ENCODE measurements around the gene SLC35B3.
"Not testable (repeated sequence)": the region's sequence is repeated elsewhere in the genome, so short reads cannot be mapped to it uniquely, and the experiment has no call there.

The SLC35B3 gene

GRCh38 chr6:8435845-8436168 lies 462 bp upstream of the SLC35B3 start:
- H3K36me3 Mint-ChIP-seq (ENCODE audit: low read depth): peaks cover 25% of the 10 kb centered on the region
- peaks cover 46% of the 10 kb centered on the region for H3K4me1 Mint-ChIP-seq (ENCODE audit: low read depth)
- H3K9me3 Mint-ChIP-seq: peaks cover 5% of the 10 kb centered on the region
- peak overlapping the region; percentile 95 for H3K4me3 Mint-ChIP-seq
- no peaks in the 10 kb centered on the region for H3K27me3 Mint-ChIP-seq
- H3K27ac Mint-ChIP-seq: peak overlapping the region; percentile 97

GRCh38 chr6:8434727-8435092 lies 635 bp downstream of the SLC35B3 start:
- peak overlapping the region; percentile 95 for H3K4me3 Mint-ChIP-seq
- H3K36me3 Mint-ChIP-seq (ENCODE audit: low read depth): peaks cover 31% of the 10 kb centered on the region

GRCh38 chr6:8432614-8433013 lies 2.7 kb downstream of the SLC35B3 start:
- H3K4me3 Mint-ChIP-seq: peak overlapping the region; percentile 1
- peaks cover 32% of the 10 kb centered on the region for H3K36me3 Mint-ChIP-seq (ENCODE audit: low read depth)
- no peaks in the 10 kb centered on the region for H3K9me3 Mint-ChIP-seq
- H3K27me3 Mint-ChIP-seq: no peaks in the 10 kb centered on the region
- peaks cover 42% of the 10 kb centered on the region for H3K4me1 Mint-ChIP-seq (ENCODE audit: low read depth)
- no peak overlapping the region for H3K27ac Mint-ChIP-seq

More at GRCh38 chr6:8434727-8435092, 635 bp downstream of the SLC35B3 start:
- Mint-ChIP-seq H3K9me3 (peaks cover 5% of the 10 kb centered on the region), H3K27ac (peak overlapping the region; percentile 97), H3K27me3 (no peaks in the 10 kb centered on the region), H3K4me1 (ENCODE audit: low read depth) (peaks cover 46% of the 10 kb centered on the region)

- Mint-ChIP-seq H3K36me3 (ENCODE audit: low read depth) (peaks cover 57% of the 10 kb centered on the region), H3K27me3 (no peaks in the 10 kb centered on the region), H3K27ac (no peak overlapping the region), H3K9me3 (no peaks in the 10 kb centered on the region), H3K4me3 (no peak overlapping the region), H3K4me1 (ENCODE audit: low read depth) (peaks cover 27% of the 10 kb centered on the region)
Measured at GRCh38 chr6:8429821-8430220, 5.5 kb downstream of the SLC35B3 start.

GRCh38 chr6:8426544-8426943 lies 8.8 kb downstream of the SLC35B3 start:
- not testable (repeated sequence) for H3K4me3 Mint-ChIP-seq; H3K27me3 Mint-ChIP-seq; H3K4me1 Mint-ChIP-seq (ENCODE audit: low read depth); H3K27ac Mint-ChIP-seq; H3K9me3 Mint-ChIP-seq
- H3K36me3 Mint-ChIP-seq (ENCODE audit: low read depth): peaks cover 54% of the 10 kb centered on the region

- H3K27me3 Mint-ChIP-seq: no peaks in the 10 kb centered on the region
- H3K27ac Mint-ChIP-seq: no peak overlapping the region
- H3K4me1 Mint-ChIP-seq (ENCODE audit: low read depth): no peaks in the 10 kb centered on the region
- H3K4me3 Mint-ChIP-seq: no peak overlapping the region
- peaks cover 60% of the 10 kb centered on the region for H3K36me3 Mint-ChIP-seq (ENCODE audit: low read depth)
- H3K9me3 Mint-ChIP-seq: no peaks in the 10 kb centered on the region
Measured at GRCh38 chr6:8420031-8420588, 15.2 kb downstream of the SLC35B3 start.

- Mint-ChIP-seq H3K4me1 (ENCODE audit: low read depth) (no peaks in the 10 kb centered on the region), H3K9me3 (no peaks in the 10 kb centered on the region), H3K4me3 (no peak overlapping the region), H3K36me3 (ENCODE audit: low read depth) (peaks cover 65% of the 10 kb centered on the region), H3K27me3 (no peaks in the 10 kb centered on the region), H3K27ac (no peak overlapping the region)
Measured at GRCh38 chr6:8415913-8416312, 19.4 kb downstream of the SLC35B3 start.

- H3K4me1 Mint-ChIP-seq (ENCODE audit: low read depth): no peaks in the 10 kb centered on the region
- peaks cover 63% of the 10 kb centered on the region for H3K36me3 Mint-ChIP-seq (ENCODE audit: low read depth)
- no peaks in the 10 kb centered on the region for H3K9me3 Mint-ChIP-seq
- no peak overlapping the region for H3K27ac Mint-ChIP-seq
- no peak overlapping the region for H3K4me3 Mint-ChIP-seq
- H3K27me3 Mint-ChIP-seq: no peaks in the 10 kb centered on the region
Measured at GRCh38 chr6:8415280-8415679, 20.1 kb downstream of the SLC35B3 start.

- H3K4me3 Mint-ChIP-seq: no peak overlapping the region
- no peaks in the 10 kb centered on the region for H3K27me3 Mint-ChIP-seq
- H3K4me1 Mint-ChIP-seq (ENCODE audit: low read depth): no peaks in the 10 kb centered on the region
- peaks cover 64% of the 10 kb centered on the region for H3K36me3 Mint-ChIP-seq (ENCODE audit: low read depth)
- H3K27ac Mint-ChIP-seq: no peak overlapping the region
- no peaks in the 10 kb centered on the region for H3K9me3 Mint-ChIP-seq
Measured at GRCh38 chr6:8414844-8415243, 20.5 kb downstream of the SLC35B3 start.

- not testable (repeated sequence) for H3K27ac Mint-ChIP-seq; H3K4me3 Mint-ChIP-seq; H3K27me3 Mint-ChIP-seq; H3K9me3 Mint-ChIP-seq; H3K4me1 Mint-ChIP-seq (ENCODE audit: low read depth)
- H3K36me3 Mint-ChIP-seq (ENCODE audit: low read depth): peaks cover 46% of the 10 kb centered on the region
Measured at GRCh38 chr6:8405946-8406345, 29.4 kb downstream of the SLC35B3 start.

- Mint-ChIP-seq H3K36me3 (ENCODE audit: low read depth) (peaks cover 18% of the 10 kb centered on the region), H3K4me1 (ENCODE audit: low read depth) (no peaks in the 10 kb centered on the region), H3K9me3 (peaks cover 4% of the 10 kb centered on the region), H3K4me3 (no peak overlapping the region), H3K27ac (no peak overlapping the region), H3K27me3 (no peaks in the 10 kb centered on the region)
Measured at GRCh38 chr6:8402546-8402945, 32.8 kb downstream of the SLC35B3 start.

GRCh38 chr6:8400663-8401062 lies 34.7 kb downstream of the SLC35B3 start:
- Mint-ChIP-seq H3K27ac (no peak overlapping the region), H3K36me3 (ENCODE audit: low read depth) (peaks cover 13% of the 10 kb centered on the region), H3K4me1 (ENCODE audit: low read depth) (no peaks in the 10 kb centered on the region), H3K27me3 (no peaks in the 10 kb centered on the region), H3K4me3 (no peak overlapping the region), H3K9me3 (peaks cover 4% of the 10 kb centered on the region)

- H3K27ac Mint-ChIP-seq: no peak overlapping the region
- peaks cover 3% of the 10 kb centered on the region for H3K36me3 Mint-ChIP-seq (ENCODE audit: low read depth)
- H3K4me3 Mint-ChIP-seq: no peak overlapping the region
- H3K27me3 Mint-ChIP-seq: no peaks in the 10 kb centered on the region
- no peaks in the 10 kb centered on the region for H3K9me3 Mint-ChIP-seq
- peaks cover 15% of the 10 kb centered on the region for H3K4me1 Mint-ChIP-seq (ENCODE audit: low read depth)
Measured at GRCh38 chr6:8392569-8392968, 42.8 kb downstream of the SLC35B3 start.

GRCh38 chr6:8391934-8392333 lies 43.4 kb downstream of the SLC35B3 start:
- no peak overlapping the region for H3K4me3 Mint-ChIP-seq
- peaks cover 3% of the 10 kb centered on the region for H3K36me3 Mint-ChIP-seq (ENCODE audit: low read depth)
- H3K9me3 Mint-ChIP-seq: no peaks in the 10 kb centered on the region
- H3K4me1 Mint-ChIP-seq (ENCODE audit: low read depth): peaks cover 15% of the 10 kb centered on the region
- H3K27me3 Mint-ChIP-seq: no peaks in the 10 kb centered on the region
- no peak overlapping the region for H3K27ac Mint-ChIP-seq

- no peaks in the 10 kb centered on the region for H3K9me3 Mint-ChIP-seq
- H3K4me3 Mint-ChIP-seq: no peak overlapping the region
- H3K36me3 Mint-ChIP-seq (ENCODE audit: low read depth): no peaks in the 10 kb centered on the region
- no peak overlapping the region for H3K27ac Mint-ChIP-seq
- H3K27me3 Mint-ChIP-seq: no peaks in the 10 kb centered on the region
- peaks cover 15% of the 10 kb centered on the region for H3K4me1 Mint-ChIP-seq (ENCODE audit: low read depth)
Measured at GRCh38 chr6:8389036-8389818, 46.1 kb downstream of the SLC35B3 start.

GRCh38 chr6:8387942-8388437 lies 47.4 kb downstream of the SLC35B3 start:
- no peaks in the 10 kb centered on the region for H3K36me3 Mint-ChIP-seq (ENCODE audit: low read depth)
- H3K4me1 Mint-ChIP-seq (ENCODE audit: low read depth): peaks cover 12% of the 10 kb centered on the region
- H3K27ac Mint-ChIP-seq: no peak overlapping the region
- no peak overlapping the region for H3K4me3 Mint-ChIP-seq
- H3K27me3 Mint-ChIP-seq: no peaks in the 10 kb centered on the region
- no peaks in the 10 kb centered on the region for H3K9me3 Mint-ChIP-seq
